GM23338 (cell line): Measurements from ENCODE around the gene SLC2A2.

ENCODE experiments used
- CREB1 ChIP-seq: fragments of 250-450 bp; sonication (Bioruptor Pico); IDR thresholded peaks from 2 replicates; pipeline ENCODE4 v1.5.0; 2020; ENCODE audit warnings: low read depth, mild to moderate bottlenecking, moderate library complexity
- CTCF ChIP-seq, 2 experiments: fragments of 200-600 bp in 1 of 2; sonication (generic) in 1 of 2; conservative IDR thresholded peaks; 2 replicates each; pipeline versions ENCODE4 v1.5.1 to v1.6.1; 2016 to 2017; ENCODE audit warnings: antibody characterized with exemption in 2 of 2, low read depth in 2 of 2, mild to moderate bottlenecking in 2 of 2, moderate library complexity in 1 of 2
- EZH2 ChIP-seq: fragments of 200-600 bp; sonication (generic); IDR thresholded peaks from one replicate; pipeline ENCODE4 v1.8.0; 2017; ENCODE audit warnings: antibody characterized with exemption, mild to moderate bottlenecking, low read depth; ENCODE audit not compliant: unreplicated experiment
- JUNB ChIP-seq: IDR thresholded peaks from one replicate; pipeline ENCODE4 v1.6.1; 2016; ENCODE audit warnings: antibody characterized with exemption; ENCODE audit not compliant: unreplicated experiment
- POLR2AphosphoS5 ChIP-seq: IDR thresholded peaks from 2 replicates; pipeline ENCODE4 v1.6.1; 2016; ENCODE audit warnings: antibody characterized with exemption, low read depth
- REST ChIP-seq: IDR thresholded peaks from one replicate; pipeline ENCODE4 v1.6.1; 2018; ENCODE audit warnings: antibody characterized with exemption; ENCODE audit not compliant: unreplicated experiment
- ZNF462 ChIP-seq: fragments of 250-450 bp; sonication (Bioruptor Pico); IDR thresholded peaks from 2 replicates; pipeline ENCODE4 v1.5.0; 2020; ENCODE audit warnings: mild to moderate bottlenecking, moderate library complexity

- TF ChIP-seq EZH2: no peak
- TF ChIP-seq POLR2AphosphoS5: no peak
- TF ChIP-seq CTCF (conservative IDR thresholded peaks at IDR 0.05; ENCODE audit: low read depth in 2 of 2): no peak
- no peak for TF ChIP-seq REST
- TF ChIP-seq JUNB: no peak
- no peak for TF ChIP-seq CREB1 (CRISPR knock-in tag)
- no peak for TF ChIP-seq ZNF462 (CRISPR knock-in tag)
These were observed 45.9 kb upstream of the SLC2A2 start for GRCh38 chr3:171072432-171072831.
